Hematopoietic multipotent progenitor cell treated with erythropoietin and hydrocortisone succinate and interleukin-3 and kit ligand, for 8 days (in vitro differentiated cells): ENCODE results near the gene CTNND1.
"Not testable (repeated sequence)": the region's sequence is repeated elsewhere in the genome, so short reads cannot be mapped to it uniquely, and the experiment has no call there.

Experiments used
- DNase-seq: peaks from one replicate; pipeline ENCODE4 v3.0.0-alpha.2; 2015

Gene CTNND1

GRCh38 chr11:57793351-57794115 lies 31.9 kb downstream of the CTNND1 start:
- no peak for DNase-seq

DNA sequence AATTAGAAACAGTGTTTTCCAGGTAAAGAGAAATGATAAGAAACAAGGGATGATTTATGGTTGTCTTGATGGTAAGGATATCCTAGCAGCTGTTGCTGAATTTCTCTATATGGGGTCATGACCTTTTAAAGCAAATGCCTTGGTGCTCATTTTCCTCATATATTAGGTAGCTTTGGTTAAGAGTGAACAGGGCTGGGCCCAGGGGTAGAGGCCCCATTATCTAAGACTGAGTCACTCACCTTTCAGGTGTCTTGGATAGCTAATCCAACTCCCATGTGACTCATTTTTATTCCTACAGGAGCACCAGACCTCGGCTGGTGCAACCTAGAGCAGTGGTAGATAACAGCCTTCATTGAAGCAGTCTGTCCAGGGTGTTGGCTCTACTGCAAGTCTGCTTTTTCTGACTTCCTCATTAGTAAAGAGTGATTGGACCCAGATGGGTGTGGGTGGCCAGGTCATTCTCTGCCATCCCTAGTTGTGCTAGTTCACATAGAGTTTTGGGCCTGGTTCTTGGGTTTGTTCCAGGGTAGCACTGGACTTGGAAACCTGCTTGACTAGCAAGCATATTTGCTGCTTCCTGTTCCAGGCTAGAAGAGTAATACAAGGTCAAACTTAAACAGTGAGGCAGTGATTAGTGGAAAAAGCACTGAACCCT lies 37.4 kb downstream of the CTNND1 start:
- DNase-seq = peak; percentile 44

- peak; percentile 79 for DNase-seq
Observed at GRCh38 chr11:57800444-57801182, 39.0 kb downstream of the CTNND1 start.

- DNase-seq = no peak
Observed at GRCh38 chr11:57801183-57801485, 39.5 kb downstream of the CTNND1 start.

DNA sequence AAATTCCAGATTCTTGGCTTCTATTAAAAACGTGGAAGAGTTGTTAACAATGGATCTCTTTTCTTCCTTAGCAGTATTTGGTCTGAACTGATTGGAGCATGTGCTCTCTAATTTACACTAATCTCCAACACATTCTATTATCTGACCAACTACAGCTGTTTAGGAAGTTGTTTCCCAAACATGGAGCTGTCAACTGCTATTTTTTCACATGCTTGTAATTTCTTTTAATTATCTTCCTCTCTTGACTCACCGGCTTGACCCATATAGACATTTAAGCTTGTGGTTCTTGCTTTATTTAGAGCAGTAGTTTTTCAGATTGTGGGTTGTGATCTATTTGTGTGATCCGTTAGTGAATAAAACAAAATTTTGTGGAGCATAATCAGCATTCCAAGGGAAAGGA lies 40.8 kb downstream of the CTNND1 start:
- no peak for DNase-seq

GRCh38 chr11:57804466-57804865 lies 42.9 kb downstream of the CTNND1 start:
- DNase-seq = no peak

- DNase-seq = no peak
Observed at GRCh38 chr11:57805780-57806179, 44.2 kb downstream of the CTNND1 start.

DNA sequence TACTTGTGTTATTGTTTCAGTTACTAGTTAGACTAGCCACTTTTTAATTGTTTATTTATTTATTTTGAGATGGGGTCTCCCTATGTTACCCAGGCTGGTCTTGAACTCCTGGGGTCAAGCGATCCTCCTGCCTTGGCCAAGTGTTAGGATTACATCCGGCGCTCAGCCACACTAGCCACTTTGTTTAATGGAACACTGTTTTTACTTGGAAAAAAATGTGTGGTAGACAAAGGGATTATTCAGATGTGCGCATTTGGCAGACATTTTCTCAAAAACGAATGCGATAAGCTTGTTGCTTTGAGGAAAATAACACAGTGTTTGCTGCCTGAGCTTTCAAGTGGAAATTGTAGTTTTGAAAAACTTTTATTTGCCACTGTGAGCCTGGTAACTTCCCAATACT lies 51.0 kb downstream of the CTNND1 start:
- no peak for DNase-seq

- no peak for DNase-seq
Observed at GRCh38 chr11:57815476-57815875, 53.9 kb downstream of the CTNND1 start.

GRCh38 chr11:57815877-57816276 lies 54.3 kb downstream of the CTNND1 start:
- no peak for DNase-seq

- no peak for DNase-seq
Observed at GRCh38 chr11:57818812-57819211, 57.2 kb downstream of the CTNND1 start.

GRCh38 chr11:57819252-57819979 lies 57.8 kb downstream of the CTNND1 start:
- no peak for DNase-seq

- no peak for DNase-seq
Observed at GRCh38 chr11:57823859-57824258, 62.3 kb downstream of the CTNND1 start.

GRCh38 chr11:57834852-57835251 lies 73.2 kb downstream of the CTNND1 start:
- DNase-seq = no peak

GRCh38 chr11:57838609-57839008 lies 77.0 kb downstream of the CTNND1 start:
- not testable (repeated sequence) for DNase-seq

DNA sequence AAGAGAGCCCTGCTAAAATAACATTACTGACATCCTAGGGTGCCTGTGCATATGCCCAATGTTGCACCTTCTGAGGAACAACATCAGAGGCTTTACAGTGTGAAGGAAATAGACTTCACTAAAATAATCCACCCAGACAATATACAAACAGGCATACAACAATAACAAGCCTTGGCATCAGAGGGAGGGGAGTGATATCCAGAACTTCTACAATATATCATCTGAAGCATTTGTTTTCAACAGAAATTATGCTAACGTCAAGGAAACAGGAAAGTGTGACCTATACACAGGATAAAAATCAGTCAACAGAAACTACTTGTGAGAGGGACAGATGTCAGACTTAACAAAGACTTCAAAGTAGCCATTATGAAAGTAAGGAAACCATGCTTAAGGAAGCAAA lies 81.3 kb downstream of the CTNND1 start:
- no peak for DNase-seq

GRCh38 chr11:57867966-57868365 lies 106.4 kb downstream of the CTNND1 start:
- no peak for DNase-seq

GRCh38 chr11:57868491-57868890 lies 106.9 kb downstream of the CTNND1 start:
- no peak for DNase-seq
